DND-41 (cell line): ENCODE results near the gene PPP6R2.
A peak's percentile ranks its signal among the peaks of the same experiment; 100 is the strongest.

Source experiments
- ATAC-seq: fragments of 200-7000 bp; cut with Tn5 transposase; 3 replicates; pipeline ENCODE4 v1.9.1; 2021; ENCODE audit warnings: low read depth; ENCODE audit not compliant: insufficient read depth
- DNase-seq: peaks from one replicate; pipeline ENCODE4 v3.0.0-alpha.2; 2020
- H2AFZ ChIP-seq: 2 replicates; pipeline ENCODE4 v1.6.0; 2012; ENCODE audit warnings: low read depth, low read length
- H3K27ac ChIP-seq: 2 replicates; pipeline ENCODE4 v1.5.1; 2012; ENCODE audit warnings: low read length, inconsistent platforms
- H3K27me3 ChIP-seq: fragments of 200-600 bp; sonication (generic); 2 replicates; pipeline ENCODE4 v1.6.0; 2012; ENCODE audit warnings: low read length, mild to moderate bottlenecking, inconsistent platforms; ENCODE audit not compliant: insufficient read depth, poor library complexity
- H3K36me3 ChIP-seq: 2 replicates; pipeline ENCODE4 v1.5.1; 2012; ENCODE audit warnings: low read length, inconsistent platforms; ENCODE audit not compliant: insufficient read depth
- H3K4me1 ChIP-seq: 2 replicates; pipeline ENCODE4 v1.5.1; 2012; ENCODE audit warnings: mild to moderate bottlenecking, low read length; ENCODE audit not compliant: insufficient read depth
- H3K4me2 ChIP-seq: 2 replicates; pipeline ENCODE4 v1.6.0; 2012; ENCODE audit warnings: mild to moderate bottlenecking, moderate library complexity, low read length, inconsistent platforms; ENCODE audit not compliant: insufficient read depth
- H3K4me3 ChIP-seq, 2 experiments: fragments of 200-600 bp in 1 of 2; shearing (Covaris generic) in 1 of 2; 2 replicates each; pipeline ENCODE4 v1.5.1; 2012 to 2016; ENCODE audit warnings: inconsistent platforms in 2 of 2, low read length in 2 of 2, mild to moderate bottlenecking in 2 of 2, low read depth in 1 of 2, moderate library complexity in 1 of 2
- H3K79me2 ChIP-seq: 2 replicates; pipeline ENCODE4 v1.6.0; 2012; ENCODE audit warnings: low read length, inconsistent platforms; ENCODE audit not compliant: insufficient read depth
- H3K9ac ChIP-seq: 2 replicates; pipeline ENCODE4 v1.6.0; 2012; ENCODE audit warnings: low read depth, mild to moderate bottlenecking, inconsistent platforms, low read length, moderate library complexity
- H3K9me3 ChIP-seq: 2 replicates; pipeline ENCODE4 v1.5.1; 2012; ENCODE audit warnings: low read length, moderate library complexity, mild to moderate bottlenecking, inconsistent platforms; ENCODE audit not compliant: insufficient read depth, severe bottlenecking
- H4K20me1 ChIP-seq: 2 replicates; pipeline ENCODE4 v1.6.0; 2012; ENCODE audit warnings: low read length; ENCODE audit not compliant: insufficient read depth
- CTCF ChIP-seq: IDR thresholded peaks from 2 replicates; pipeline ENCODE4 v1.5.1; 2012; ENCODE audit warnings: borderline replicate concordance, low read length, moderate library complexity, mild to moderate bottlenecking; ENCODE audit not compliant: poor library complexity, severe bottlenecking; ENCODE audit errors: extremely low read depth
- EZH2 ChIP-seq: IDR thresholded peaks from 3 replicates; pipeline ENCODE4 v1.6.1; 2012; ENCODE audit warnings: borderline replicate concordance, low read depth, mild to moderate bottlenecking, moderate library complexity, low read length, inconsistent platforms; ENCODE audit not compliant: severe bottlenecking

The PPP6R2 gene

GRCh38 chr22:50455201-50455600, 112.1 kb downstream of the PPP6R2 start:
- peaks cover 9% of the 10 kb centered on the region; the same call in 1 of the 2 replicates for H3K79me2 ChIP-seq
- H3K27me3 ChIP-seq = no peaks in the 10 kb centered on the region
- no peak overlapping the region for H3K4me3 ChIP-seq
- H3K4me2 ChIP-seq = no peak overlapping the region
- H3K4me1 ChIP-seq = no peaks in the 10 kb centered on the region
- no peak for ATAC-seq
- H3K9me3 ChIP-seq = no peaks in the 10 kb centered on the region
- no peak overlapping the region for H3K27ac ChIP-seq
- TF ChIP-seq EZH2 = no peak
- no peak for TF ChIP-seq CTCF
- no peak overlapping the region for H3K9ac ChIP-seq
- peaks cover 48% of the 10 kb centered on the region for H4K20me1 ChIP-seq
- DNase-seq = no peak
- peaks cover 89% of the 10 kb centered on the region for H3K36me3 ChIP-seq
- no peak overlapping the region for H2AFZ ChIP-seq

DNA sequence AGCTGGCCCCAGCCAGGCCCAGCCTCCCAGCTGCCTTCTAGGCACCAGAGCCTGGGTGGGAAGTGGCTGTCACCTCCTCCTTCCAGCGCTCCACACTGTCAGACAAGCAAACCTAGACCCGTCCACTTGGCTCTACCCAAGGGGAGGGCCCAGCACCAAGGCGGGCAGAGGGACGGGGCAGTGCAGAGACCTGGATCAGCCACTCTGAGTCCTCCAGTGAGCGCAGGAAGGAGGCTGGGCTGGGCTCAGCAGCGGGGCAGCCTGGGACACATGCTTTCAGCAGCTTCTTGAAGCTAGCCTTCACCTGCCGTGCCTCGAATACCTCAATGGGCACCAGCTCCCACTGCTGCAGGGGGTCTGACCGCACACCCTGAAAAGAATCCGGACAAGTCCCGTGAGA, 112.9 kb downstream of the PPP6R2 start:
- Histone ChIP-seq H3K79me2 (peaks cover 6% of the 10 kb centered on the region; the same call in 1 of the 2 replicates), H3K27me3 (no peaks in the 10 kb centered on the region), H4K20me1 (peaks cover 56% of the 10 kb centered on the region), H3K9ac (no peak overlapping the region), H3K27ac (no peak overlapping the region), H3K36me3 (peaks cover 90% of the 10 kb centered on the region), H3K4me2 (no peak overlapping the region), H3K9me3 (no peaks in the 10 kb centered on the region), H2AFZ (no peak overlapping the region), H3K4me1 (no peaks in the 10 kb centered on the region), H3K4me3 (no peak overlapping the region)
- ATAC-seq (no peak), DNase-seq (no peak)
- no peak for TF ChIP-seq EZH2
- no peak for TF ChIP-seq CTCF

GRCh38 chr22:50456466-50457234, 113.5 kb downstream of the PPP6R2 start:
- DNase-seq = no peak
- Histone ChIP-seq H3K79me2 (peaks cover 6% of the 10 kb centered on the region; the same call in 1 of the 2 replicates), H3K4me3 (no peak overlapping the region), H3K4me1 (no peaks in the 10 kb centered on the region), H3K27me3 (no peaks in the 10 kb centered on the region), H3K4me2 (no peak overlapping the region), H4K20me1 (peaks cover 61% of the 10 kb centered on the region), H3K9me3 (no peaks in the 10 kb centered on the region), H2AFZ (no peak overlapping the region), H3K9ac (no peak overlapping the region), H3K36me3 (peaks cover 90% of the 10 kb centered on the region), H3K27ac (0 out of 2 replicates have a peak overlapping the region, but pooled peaks have one; percentile 20)
- peak; percentile 56 for ATAC-seq
- TF ChIP-seq CTCF (peak; percentile 61), EZH2 (no peak)

DNA sequence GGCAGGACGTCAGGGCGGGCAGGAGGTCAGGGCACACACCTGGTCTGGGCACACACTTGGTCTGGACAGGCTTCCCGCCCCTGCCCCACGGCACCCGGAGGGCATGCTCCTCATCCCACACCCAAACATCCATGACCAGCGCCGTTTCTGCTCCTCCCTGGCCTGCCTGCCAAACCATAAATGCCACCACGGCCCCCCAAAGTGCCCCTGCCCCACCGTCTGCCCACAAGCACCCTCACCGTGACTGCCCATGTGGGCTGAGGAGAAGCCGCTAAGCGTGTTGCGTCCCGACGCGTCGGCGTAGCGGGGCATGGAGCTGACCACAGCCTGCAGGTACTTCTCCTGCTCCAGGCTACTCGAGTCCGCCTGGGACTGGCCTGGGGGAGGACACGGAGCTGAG, 115.9 kb downstream of the PPP6R2 start:
- H3K4me2 ChIP-seq = no peak overlapping the region
- peaks cover 82% of the 10 kb centered on the region for H4K20me1 ChIP-seq
- no peak overlapping the region for H3K27ac ChIP-seq
- DNase-seq (no peak), ATAC-seq (no peak)
- no peak overlapping the region for H3K9ac ChIP-seq
- no peaks in the 10 kb centered on the region for H3K4me1 ChIP-seq
- peaks cover 98% of the 10 kb centered on the region for H3K36me3 ChIP-seq
- H2AFZ ChIP-seq = no peak overlapping the region
- H3K27me3 ChIP-seq = no peaks in the 10 kb centered on the region
- H3K4me3 ChIP-seq = no peak overlapping the region
- TF ChIP-seq EZH2 (no peak), CTCF (no peak)
- H3K9me3 ChIP-seq = no peaks in the 10 kb centered on the region
- H3K79me2 ChIP-seq = peaks cover 7% of the 10 kb centered on the region
